Measurements from ENCODE around the gene FMN1.

DNA sequence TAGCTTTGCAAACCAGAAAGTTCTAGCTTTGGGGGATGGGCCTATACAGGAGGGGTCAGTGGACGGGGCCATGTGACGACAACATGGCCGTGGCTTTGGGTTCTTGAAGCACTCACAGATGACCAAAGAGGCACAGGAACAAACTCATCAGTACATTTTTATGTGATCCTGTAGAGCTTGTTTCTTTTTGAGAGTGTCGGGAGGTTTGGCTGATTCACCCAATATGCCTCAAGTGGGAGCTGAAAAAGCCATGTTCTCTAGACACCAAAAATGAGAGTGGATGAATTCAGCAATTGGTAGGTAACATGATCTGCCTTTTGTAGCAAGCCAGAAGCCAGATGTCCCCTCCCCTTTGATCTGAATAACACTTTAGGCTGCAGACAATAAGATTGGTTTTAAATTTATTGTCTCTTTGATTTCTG, 446.6 kb downstream of the FMN1 start:
- no peak for TF ChIP-seq CTCF (conservative IDR thresholded peaks at IDR 0.05)
- no peak for TF ChIP-seq EZH2 (IDR thresholded peaks at IDR 0.05; ENCODE audit: low read depth)
